ENCODE measurements around the gene SIMC1. TPM values are rescaled to one million over a fixed set of nuclear protein-coding genes. Genes with fewer than 3 reads are reported as not detected.

The SIMC1 gene
- polyA plus RNA-seq, 2 of the 4 experiments (the other 2 are of a cell fraction): 9.2 to 9.5 TPM

DNA sequence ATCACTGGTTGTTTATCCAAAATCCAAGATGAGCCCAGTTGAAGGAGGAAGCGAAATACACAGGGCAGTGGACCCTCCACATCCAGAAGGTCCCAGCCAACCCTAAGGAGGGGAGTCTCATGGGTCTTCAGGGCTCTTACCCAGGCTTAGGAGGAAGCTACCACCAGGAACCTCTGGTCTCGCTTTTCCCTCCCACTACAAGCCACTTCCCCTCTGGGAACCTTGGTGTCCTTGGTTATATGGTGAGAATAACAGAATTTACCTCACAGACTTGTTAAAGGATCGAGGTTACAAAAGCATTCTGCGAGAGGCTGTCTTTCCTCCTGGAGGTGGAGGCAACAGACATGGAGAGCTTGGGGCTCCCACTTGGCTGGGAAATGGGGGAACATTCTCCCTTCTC lies 153.8 kb downstream of the SIMC1 start:
- H3K4me1 ChIP-seq: peaks cover 9% of the 10 kb centered on the region
- TF ChIP-seq CHD2 (IDR thresholded peaks at IDR 0.05; ENCODE audit: low read length, partially characterized antibody): no peak
- TF ChIP-seq ZSCAN20 (CRISPR knock-in tag; IDR thresholded peaks at IDR 0.05): no peak
- TF ChIP-seq CEBPB (IDR thresholded peaks at IDR 0.05): no peak
- no peak for TF ChIP-seq EHF (CRISPR knock-in tag; IDR thresholded peaks at IDR 0.05)
- no peak for TF ChIP-seq TFCP2L1 (CRISPR knock-in tag; IDR thresholded peaks at IDR 0.05)
- TF ChIP-seq, protein P1, sequence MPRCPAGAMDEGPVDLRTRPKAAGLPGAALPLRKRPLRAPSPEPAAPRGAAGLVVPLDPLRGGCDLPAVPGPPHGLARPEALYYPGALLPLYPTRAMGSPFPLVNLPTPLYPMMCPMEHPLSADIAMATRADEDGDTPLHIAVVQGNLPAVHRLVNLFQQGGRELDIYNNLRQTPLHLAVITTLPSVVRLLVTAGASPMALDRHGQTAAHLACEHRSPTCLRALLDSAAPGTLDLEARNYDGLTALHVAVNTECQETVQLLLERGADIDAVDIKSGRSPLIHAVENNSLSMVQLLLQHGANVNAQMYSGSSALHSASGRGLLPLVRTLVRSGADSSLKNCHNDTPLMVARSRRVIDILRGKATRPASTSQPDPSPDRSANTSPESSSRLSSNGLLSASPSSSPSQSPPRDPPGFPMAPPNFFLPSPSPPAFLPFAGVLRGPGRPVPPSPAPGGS (IDR thresholded peaks at IDR 0.05): no peak
- 94% methylated on average over 4 of the region's 4 CpGs for WGBS (ENCODE audit: missing lambda C conversion rate)
- H3K27ac ChIP-seq: no peak overlapping the region
- DNase-seq (ENCODE audit: low read depth in 1 of 2, low spot score in 1 of 2) (no peak), ATAC-seq (no peak), FAIRE-seq (no peak)
- ChIA-PET CTCF (interaction anchor here (0.9 to 2.5 kb wide), 7 partner anchors 9 to 187 kb away, joined by 3 to 9 read pairs (median 3); partner anchors contain the start of gene FAF2), POLR2A (interaction anchor here (1.2 to 1.7 kb wide), 2 partner anchors 146 to 152 kb away, joined by 3 to 4 read pairs; partner anchors contain the start of gene RNF44)
- no peak overlapping the region for H3K4me3 ChIP-seq
- H3K4me2 ChIP-seq: no peak overlapping the region
- H3K9me3 ChIP-seq: no peaks in the 10 kb centered on the region

DNA sequence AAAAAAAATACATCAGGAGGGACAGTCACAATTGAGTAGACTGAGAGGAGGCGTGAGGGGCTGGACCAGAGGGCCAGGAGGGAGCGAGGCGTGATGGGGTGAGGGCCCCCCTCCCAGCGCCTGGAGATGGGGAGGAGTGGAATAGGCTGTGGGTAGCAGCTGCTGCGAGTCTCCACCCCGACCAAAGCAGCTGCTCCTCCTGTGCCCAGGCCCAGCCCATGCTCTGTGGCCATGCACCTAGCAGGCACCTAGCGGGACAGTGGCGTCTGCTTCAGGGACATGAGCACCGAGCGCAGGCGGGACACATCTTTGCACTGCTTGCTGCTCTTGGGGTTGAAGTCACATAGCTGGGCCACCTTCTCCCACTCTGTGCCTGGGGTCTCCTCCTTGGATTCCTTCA lies 154.3 kb downstream of the SIMC1 start:
- FAIRE-seq (no peak), DNase-seq (ENCODE audit: low read depth in 1 of 2, low spot score in 1 of 2) (no peak), ATAC-seq (no peak)
- TF ChIP-seq NFE2L2 (conservative IDR thresholded peaks at IDR 0.05; ENCODE audit: low read length) (no peak), HDAC2 (IDR thresholded peaks at IDR 0.05) (no peak), FOSB (CRISPR knock-in tag; IDR thresholded peaks at IDR 0.05) (no peak), PHF8 (IDR thresholded peaks at IDR 0.05; ENCODE audit: borderline replicate concordance, low read depth) (no peak), EHF (CRISPR knock-in tag; IDR thresholded peaks at IDR 0.05) (no peak), TP53 (CRISPR knock-in tag; IDR thresholded peaks at IDR 0.05) (no peak), FOSL2 (IDR thresholded peaks at IDR 0.05) (no peak), FOSL2 (CRISPR knock-in tag; IDR thresholded peaks at IDR 0.05) (no peak), CTCF (IDR thresholded peaks at IDR 0.05) (no peak), BHLHE40 (IDR thresholded peaks at IDR 0.05; ENCODE audit: low read depth, low read length) (no peak), ZFP36 (IDR thresholded peaks at IDR 0.05; ENCODE audit: borderline replicate concordance, partially characterized antibody) (no peak), HOXB13 (CRISPR knock-in tag; IDR thresholded peaks at IDR 0.05; ENCODE audit: low read depth) (no peak), NPAS2 (CRISPR knock-in tag; IDR thresholded peaks at IDR 0.05; ENCODE audit: borderline replicate concordance) (no peak), MAX (IDR thresholded peaks at IDR 0.05) (no peak), CHD4 (IDR thresholded peaks at IDR 0.05; ENCODE audit: borderline replicate concordance) (no peak), JUNB (IDR thresholded peaks at IDR 0.05) (no peak)
- TF ChIP-seq, protein P1 (IDR thresholded peaks at IDR 0.05): no peak
- TF ChIP-seq, protein P2, sequence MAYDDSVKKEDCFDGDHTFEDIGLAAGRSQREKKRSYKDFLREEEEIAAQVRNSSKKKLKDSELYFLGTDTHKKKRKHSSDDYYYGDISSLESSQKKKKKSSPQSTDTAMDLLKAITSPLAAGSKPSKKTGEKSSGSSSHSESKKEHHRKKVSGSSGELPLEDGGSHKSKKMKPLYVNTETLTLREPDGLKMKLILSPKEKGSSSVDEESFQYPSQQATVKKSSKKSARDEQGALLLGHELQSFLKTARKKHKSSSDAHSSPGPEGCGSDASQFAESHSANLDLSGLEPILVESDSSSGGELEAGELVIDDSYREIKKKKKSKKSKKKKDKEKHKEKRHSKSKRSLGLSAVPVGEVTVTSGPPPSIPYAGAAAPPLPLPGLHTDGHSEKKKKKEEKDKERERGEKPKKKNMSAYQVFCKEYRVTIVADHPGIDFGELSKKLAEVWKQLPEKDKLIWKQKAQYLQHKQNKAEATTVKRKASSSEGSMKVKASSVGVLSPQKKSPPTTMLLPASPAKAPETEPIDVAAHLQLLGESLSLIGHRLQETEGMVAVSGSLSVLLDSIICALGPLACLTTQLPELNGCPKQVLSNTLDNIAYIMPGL (CRISPR knock-in tag; IDR thresholded peaks at IDR 0.05; ENCODE audit: borderline replicate concordance): no peak
- ChIA-PET POLR2A (interaction anchor here (1.2 kb wide), 1 partner anchor 145 kb away, joined by 3 read pairs; the partner anchor contains the start of gene RNF44), CTCF (interaction anchor here (0.9 to 2.5 kb wide), 4 partner anchors 9 to 56 kb away, joined by 3 to 9 read pairs (median 3); partner anchors contain the start of gene FAF2)
- Histone ChIP-seq H3K9me3 (no peaks in the 10 kb centered on the region), H3K4me2 (no peak overlapping the region), H3K4me3 (no peak overlapping the region), H3K27ac (no peak overlapping the region), H3K4me1 (peaks cover 4% of the 10 kb centered on the region; the same call in 2 of the 3 replicates)
- 93% methylated on average over 8 of the region's 11 CpGs for WGBS (ENCODE audit: missing lambda C conversion rate)
